Lung microvascular endothelial cell (primary cell): ENCODE data around the gene SHC2. TPM values are rescaled to one million over a fixed set of nuclear protein-coding genes. Genes with fewer than 3 reads are reported as not detected.
"Not testable (repeated sequence)": the region's sequence is repeated elsewhere in the genome, so short reads cannot be mapped to it uniquely, and the experiment has no call there.

Experiments used
- DNase-seq, 2 donors: peaks; one replicate each; pipeline versions ENCODE4 v3.0.0 to v3.0.0-alpha.2; 2010; ENCODE audit warnings: low read depth in 2 of 2
- total RNA-seq: library from RNA; depleted of rRNA; stranded (reverse); fragments of >200 nt; gene quantifications from 2 replicates; pipeline ENCODE4 v1.2.1, GENCODE V29; 2014

SHC2 gene
- total RNA-seq, 1 donor from 2014 or later, result 28.4 TPM

GRCh38 chr19:447816-448560, 12.8 kb downstream of the SHC2 start:
- DNase-seq, result peak in 1 of 2 donors; percentile 61

DNA sequence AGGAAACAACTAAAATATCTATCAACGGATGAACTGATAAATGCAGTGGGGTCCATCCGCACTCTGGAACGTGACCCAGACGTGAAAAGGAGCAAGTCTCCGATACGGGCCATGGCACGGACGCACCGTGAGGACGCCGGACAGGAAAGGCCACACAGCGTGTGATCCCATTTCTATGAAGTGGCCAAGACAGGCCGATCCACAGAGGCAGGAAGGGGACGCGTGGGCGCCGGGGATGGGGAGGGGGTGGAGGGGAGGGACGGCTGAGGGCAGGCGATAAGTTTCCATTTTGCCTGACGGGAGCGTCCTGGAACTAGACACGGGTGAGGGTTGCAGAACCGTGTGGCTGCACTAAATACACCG, 13.8 kb downstream of the SHC2 start:
- peak in 1 of 2 donors; percentile 63 for DNase-seq

DNA sequence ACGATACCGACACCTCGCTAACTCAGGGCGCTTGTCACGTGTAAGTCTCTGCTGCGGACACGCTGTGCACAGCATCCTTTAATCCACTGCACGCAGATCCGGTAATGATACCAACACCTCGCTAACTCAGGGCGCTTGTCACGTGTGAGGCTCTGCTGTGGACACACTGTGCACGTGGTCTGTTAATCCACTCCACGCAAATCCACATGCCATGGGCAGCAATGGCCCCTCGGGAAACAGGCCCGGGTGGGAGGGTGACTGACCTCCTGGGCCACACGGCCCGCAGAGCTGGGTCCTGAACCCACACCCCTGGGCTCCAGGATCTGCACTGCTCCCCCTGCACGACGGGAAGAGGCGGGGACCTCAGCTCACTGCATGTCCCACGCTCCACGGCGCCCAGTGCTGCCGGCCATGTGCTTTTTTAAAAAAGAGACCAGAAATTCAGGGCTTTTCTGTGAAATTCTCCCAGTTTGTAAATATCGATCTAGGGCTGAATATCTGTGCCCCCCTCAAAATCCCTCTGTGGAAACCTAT, 16.1 kb downstream of the SHC2 start:
- no peak for DNase-seq

DNA sequence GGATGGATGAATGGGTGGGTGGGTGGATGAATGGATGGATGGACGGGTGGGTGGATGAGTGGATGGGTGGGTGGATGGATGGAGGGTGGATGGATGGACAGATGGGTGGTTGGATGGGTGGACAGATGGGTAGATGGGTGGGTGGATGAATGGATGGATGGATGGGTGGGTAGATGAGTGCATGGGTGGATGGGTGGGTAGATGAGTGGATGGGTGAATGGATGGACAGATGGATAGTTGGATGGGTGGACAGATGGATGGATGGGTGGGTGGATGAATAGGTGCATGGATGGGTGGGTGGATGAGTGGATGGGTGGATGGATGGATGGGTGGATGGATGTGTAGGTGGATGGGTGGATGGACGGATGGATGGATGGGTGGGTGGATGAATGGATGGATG, 17.8 kb downstream of the SHC2 start:
- no peak for DNase-seq

DNA sequence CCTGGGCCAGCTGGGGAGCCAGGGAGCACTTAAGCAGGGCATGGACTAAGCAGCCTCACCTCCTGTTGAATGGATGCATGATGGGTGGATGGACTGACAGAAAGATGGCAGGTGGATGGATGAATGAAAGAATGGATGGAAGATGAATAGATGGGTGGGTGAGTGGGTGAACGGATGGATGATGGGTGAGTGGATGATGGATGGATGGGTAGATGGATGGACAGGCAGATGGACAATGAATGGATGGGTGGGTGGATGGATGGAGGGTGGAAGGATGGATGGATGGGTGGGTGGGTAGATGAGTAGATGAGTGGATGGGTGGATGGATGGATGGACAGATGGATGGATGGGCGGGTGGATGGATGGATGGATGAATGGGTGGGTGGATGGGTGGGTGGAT, 18.7 kb downstream of the SHC2 start:
- no peak for DNase-seq

GRCh38 chr19:441213-441836, 19.5 kb downstream of the SHC2 start:
- DNase-seq, result peak; percentile 32 to 85

DNA sequence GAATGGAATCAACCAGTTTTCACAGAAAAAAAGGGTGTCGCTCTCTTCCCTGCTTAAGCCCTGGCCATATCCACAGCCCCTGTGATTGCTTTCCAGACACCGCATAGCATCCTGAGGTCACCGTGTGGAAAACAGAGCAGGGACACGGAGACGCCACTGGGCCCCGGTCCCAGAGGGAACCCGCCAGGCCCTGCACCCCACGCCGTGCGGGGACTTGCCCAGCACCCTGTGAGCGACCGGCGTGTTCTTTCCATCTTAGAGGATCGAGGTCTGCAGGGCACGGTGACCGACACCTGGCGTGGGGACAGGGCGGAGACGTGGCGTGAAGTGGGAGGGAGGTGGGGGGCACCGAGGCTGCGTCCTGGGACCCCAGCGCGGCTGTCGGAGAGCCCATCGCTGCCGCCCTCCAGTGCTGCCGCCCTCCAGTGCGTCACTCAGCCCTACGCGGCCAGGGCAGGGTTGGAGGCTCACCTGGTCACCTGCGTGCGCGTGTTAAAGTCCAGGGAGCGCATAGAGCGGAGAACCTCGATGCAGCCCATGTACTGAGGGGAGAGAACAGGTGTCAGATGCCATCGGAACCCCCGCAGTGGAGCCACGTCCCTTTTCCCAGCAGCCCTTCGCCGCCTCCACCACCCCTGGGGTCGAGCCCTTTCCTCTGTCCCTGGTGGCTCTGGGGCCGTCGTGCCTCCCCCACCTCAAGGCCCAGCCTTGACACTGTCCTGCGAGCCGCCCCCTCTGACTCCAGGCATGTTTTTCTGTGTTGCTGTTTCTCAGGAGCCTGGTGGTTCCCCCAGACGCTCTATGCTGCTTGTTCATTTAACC, 20.2 kb downstream of the SHC2 start:
- DNase-seq, result no peak

DNA sequence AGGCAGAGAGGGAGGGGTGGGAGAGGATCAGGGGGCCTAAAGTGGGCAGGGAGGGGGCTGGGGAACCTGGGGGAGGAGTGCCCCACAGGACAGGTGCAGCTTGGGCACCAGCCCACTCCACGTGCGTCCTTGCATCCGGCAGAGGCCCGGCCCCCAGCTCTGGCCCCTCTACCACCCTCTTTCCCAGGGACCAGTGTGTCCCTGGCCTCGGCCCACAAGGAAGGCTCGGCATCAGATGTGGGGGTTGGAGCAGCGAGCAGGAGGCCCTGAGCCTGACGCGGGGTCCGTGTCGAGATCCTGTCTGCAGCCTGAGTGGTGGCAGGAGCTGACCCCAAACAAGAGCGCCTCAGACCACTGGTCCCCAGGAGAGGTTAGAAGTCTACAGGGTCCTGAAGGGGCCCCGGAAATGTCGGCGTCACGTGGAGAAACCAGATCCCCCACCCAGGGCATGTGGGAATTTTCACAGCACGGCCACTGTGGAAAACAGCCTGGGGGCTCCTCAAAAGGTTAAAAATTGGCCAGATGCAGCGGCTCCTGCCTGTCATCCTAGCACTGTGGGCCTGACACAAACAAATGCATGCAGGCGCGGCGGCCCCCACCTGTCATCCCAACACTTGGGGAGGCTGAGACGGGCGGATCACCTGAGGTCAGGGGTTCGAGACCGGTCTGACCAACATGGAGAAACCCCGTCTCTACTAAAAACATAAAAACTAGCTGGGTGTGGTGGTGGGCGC, 21.5 kb downstream of the SHC2 start:
- no peak for DNase-seq

DNA sequence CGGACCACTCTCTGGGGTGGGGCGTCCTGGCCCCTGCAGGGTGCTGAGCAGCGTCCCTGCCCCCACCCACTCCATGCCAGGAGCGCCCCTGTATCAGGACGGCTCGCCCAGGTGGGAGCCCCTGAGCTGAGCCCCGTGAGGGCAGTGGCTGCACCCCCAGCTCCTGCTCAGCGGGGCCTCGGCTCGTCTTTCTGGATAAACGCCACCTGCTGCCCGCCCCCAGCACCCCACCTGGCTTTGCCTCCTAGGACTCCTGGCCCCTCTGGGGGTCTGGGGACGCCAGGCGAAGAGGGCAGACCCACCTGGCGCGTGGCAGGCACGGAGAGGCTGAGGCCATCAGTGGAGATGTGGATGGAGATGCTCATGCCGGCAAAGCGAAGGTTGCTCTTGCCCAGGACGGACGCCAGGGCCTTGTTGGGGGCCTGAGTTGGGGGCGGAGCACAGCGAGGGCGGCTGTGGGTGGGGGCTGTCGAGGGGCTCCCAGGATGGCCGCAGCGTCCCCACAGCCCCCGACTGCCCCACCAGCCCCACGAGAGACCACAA, 22.3 kb downstream of the SHC2 start:
- no peak for DNase-seq

DNA sequence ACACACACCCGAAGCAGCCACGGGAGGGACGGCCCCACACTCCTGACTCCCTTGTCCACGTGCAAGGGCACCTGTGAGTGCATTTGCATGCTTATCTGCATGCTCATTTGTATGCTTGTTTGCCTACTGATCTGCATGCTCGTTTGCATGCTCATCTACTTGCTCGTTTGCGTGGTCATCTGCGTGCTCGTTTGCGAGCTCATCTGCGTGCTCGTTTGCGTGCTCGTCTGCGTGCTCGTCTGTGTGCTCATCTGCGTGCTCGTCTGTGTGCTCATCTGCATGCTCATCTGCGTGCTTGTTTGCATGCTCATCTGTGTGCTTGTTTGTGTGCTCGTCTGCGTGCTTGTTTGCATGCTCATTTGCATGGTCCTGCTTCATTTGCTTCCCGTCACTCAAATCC, 23.8 kb downstream of the SHC2 start:
- no peak for DNase-seq

DNA sequence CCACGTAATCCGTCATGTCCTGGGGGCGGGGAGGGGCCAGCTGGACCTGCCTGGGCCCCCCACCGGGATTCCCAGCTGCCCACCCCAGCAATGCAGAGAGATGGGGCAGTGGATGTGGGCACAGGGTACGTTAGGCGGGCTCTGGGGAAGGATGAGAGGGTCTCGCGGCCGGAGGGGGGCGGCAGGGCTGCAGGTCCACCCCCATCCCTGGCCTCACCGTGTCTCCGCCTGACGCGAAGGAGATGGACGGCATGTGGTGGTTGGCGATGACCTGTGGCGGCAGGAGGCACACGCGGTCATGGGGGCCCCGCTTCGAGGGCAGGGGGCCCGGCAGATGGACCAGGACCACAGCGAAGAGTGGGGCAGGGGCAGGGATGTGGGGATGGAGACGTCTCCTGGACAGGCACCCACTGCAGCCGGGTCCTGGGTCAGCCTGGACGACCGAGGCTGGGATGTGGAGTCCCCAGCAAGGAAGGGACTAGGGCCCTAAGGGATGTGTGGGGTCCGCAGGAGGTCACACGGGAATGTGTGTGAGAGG, 24.4 kb downstream of the SHC2 start:
- DNase-seq, result no peak

- DNase-seq, result no peak
Measured at GRCh38 chr19:435707-436412, 25.0 kb downstream of the SHC2 start.

DNA sequence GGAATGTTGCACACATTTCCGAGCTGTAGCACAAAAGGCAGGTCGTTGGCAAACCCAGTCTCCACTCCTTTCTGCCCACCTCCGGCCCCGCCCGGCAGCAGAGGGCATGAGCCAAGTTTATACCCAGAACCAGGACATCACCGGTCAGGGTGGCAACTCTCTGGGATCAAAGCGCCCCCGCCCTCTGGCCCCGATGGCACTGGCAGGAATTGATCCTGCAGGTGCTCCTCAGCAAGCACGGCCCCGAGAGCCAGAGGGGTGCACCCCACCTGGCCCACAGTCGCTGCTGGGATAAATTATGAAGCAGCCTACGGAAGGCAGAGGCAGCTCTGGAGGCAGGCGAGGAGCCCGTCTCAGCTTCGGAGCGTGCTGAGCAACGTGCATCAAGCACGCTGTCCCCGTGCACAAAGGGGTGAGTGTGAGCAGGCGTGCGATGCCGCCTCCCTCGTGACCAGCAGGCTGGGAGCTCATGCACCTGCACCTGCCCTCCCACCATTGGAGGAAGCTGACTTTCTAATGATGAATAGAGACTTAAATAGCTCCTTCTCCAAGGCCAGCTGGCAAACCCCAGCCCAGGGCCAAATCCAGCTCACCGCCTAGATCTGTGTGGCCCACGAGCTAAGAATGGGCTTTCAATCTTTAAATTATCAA, 25.7 kb downstream of the SHC2 start:
- DNase-seq, result no peak

DNA sequence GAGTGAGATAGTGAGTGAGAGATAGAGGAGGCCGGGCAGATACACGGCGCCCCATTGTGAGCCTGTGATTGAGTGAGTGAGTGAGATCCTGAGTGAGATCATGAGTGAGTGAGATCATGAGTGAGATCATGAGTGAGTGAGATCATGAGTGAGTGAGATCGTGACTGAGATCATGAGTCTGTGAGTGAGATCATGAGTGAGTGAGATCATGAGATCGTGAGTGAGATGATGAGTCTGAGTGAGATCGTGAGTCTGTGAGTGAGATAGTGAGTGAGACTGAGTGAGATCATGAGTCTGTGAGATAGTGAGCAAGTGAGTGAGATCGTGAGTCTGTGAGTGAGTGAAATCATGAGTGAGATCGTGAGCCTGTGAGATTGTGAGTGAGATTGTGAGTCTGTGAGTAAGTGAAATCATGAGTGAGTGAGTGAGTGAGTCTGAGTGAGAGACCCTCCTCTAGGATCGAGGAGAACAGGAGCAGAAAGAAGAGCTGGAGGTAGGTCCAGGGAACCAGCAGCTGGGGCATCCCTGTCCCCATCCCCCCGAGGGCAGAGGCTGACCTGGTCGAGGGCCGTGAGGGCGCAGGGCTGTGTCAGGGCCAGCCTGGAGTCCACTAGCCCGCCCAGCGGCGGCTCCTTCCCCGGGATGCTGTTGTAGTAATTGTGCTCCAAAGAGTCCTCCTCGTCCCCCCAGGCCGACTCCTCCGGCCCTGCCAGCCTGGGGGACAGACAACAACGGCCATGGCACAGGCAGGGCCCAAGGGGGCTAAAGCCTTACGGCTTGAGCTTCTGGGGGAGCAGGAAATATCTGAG, 26.5 kb downstream of the SHC2 start:
- no peak for DNase-seq

DNA sequence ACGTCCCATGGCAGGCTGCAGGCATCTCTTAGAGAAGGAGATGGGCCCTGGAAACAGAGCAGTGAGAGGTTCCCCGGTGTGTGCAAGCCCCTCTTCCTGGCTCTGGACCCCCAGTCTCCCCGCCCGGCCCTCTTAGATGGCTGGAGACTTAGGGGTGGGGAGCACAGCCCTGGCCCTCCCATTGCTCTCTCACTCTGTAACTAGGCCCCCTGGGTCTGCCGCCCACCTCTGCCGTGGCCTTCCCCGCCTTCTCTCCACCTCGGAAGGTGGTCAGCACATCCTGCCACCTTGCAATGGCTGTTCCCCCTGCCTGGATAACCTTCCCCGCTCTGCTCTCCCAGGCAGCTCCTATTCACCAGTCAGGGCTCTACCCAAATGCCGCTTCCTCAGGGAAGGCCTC, 30.1 kb downstream of the SHC2 start:
- DNase-seq, result no peak

DNA sequence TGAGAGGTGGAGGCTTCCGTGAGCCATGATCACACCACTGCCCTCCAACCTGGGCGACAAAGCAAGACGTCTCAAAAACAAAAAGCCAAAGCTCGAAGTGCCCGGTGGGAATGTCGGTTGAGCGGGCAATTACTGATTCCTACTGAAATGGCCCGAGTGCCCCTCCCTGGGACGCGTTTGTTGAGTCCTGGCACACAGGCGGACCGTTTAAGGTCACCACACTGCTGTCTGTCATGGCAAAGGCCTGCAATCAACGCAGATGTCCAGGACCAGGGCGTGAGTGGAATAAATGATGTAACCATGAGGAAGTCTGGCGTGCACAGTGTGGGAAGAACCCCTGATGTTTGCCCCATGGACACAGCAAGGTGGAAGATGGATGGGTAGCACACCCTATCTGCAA, 32.7 kb downstream of the SHC2 start:
- peak in 1 of 2 donors; percentile 79 for DNase-seq

DNA sequence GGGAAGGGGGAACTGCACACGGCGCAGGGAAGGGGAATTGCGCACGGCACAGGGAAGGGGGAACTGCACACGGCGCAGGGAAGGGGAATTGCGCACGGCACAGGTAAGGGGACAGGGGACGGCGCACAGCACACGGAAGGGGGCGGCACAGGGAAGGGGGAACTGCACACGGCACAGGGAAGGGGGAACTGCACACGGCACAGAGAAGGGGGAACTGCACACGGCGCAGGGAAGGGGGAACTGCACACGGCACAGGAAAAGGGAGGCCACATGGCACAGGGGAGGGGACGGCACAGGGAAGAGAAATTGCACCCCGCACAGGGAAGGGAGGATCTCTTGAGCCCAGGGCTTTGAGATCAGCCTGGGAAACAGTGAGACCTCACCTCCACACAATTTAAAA, 33.2 kb downstream of the SHC2 start:
- DNase-seq, result not testable (repeated sequence)

GRCh38 chr19:426725-427445, 33.9 kb downstream of the SHC2 start:
- DNase-seq, result no peak
